HG03159 (cell line): Measurements from ENCODE around the gene SEPTIN12.
"Not testable (repeated sequence)": the region's sequence is repeated elsewhere in the genome, so short reads cannot be mapped to it uniquely, and the experiment has no call there.

Experiments used
- ATAC-seq: cut with Tn5 transposase; IDR thresholded peaks from one replicate; pipeline ENCODE4 v1.9.1; 2021; ENCODE audit warnings: mild to moderate bottlenecking, moderate library complexity; ENCODE audit not compliant: unreplicated experiment

Gene SEPTIN12

GRCh38 chr16:4760221-4760910, 27.8 kb downstream of the SEPTIN12 start:
- ATAC-seq = no peak

DNA sequence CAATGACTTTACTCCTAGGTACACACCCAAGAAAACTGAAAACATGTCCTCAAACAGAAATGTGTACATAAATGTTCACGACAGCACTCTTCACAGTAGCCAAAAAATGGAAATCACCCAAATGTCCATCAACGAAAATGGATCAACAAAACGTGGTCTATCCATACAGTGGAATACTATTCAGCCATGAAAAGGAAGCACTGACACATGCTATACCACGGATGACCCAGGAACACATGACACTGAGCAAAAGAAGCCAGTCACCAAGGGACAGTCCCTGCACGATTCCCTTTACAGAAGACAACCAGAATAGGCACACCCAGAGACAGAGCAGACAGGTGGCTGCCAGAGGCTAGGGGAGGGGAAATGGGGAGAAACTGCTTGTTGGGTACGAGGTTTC, 32.5 kb downstream of the SEPTIN12 start:
- ATAC-seq = no peak

- no peak for ATAC-seq
Measured at GRCh38 chr16:4754865-4755264, 33.3 kb downstream of the SEPTIN12 start.

DNA sequence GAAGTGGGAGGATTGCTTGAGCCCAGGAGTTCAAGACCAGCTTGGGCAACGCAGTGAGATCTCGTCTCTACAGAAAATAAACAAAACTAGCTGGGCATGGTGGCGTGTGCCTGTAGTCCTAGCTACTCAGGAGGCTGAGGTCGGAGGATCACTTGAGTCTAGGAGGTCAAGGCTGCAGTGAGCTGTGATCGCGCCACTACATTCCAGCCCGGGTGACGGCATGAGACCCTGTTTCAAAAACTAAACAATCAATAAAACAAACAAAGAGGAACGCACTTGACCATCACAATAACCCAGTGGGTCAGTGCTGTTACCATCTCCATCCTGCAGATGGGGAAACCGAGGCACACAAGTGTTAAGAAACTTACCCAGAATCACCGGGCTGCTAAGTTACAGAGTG, 34.9 kb downstream of the SEPTIN12 start:
- ATAC-seq = no peak

- ATAC-seq = no peak
Measured at GRCh38 chr16:4752351-4753100, 35.6 kb downstream of the SEPTIN12 start.

- no peak for ATAC-seq
Measured at GRCh38 chr16:4750896-4751295, 37.2 kb downstream of the SEPTIN12 start.

- no peak for ATAC-seq
Measured at GRCh38 chr16:4749700-4750257, 38.4 kb downstream of the SEPTIN12 start.

DNA sequence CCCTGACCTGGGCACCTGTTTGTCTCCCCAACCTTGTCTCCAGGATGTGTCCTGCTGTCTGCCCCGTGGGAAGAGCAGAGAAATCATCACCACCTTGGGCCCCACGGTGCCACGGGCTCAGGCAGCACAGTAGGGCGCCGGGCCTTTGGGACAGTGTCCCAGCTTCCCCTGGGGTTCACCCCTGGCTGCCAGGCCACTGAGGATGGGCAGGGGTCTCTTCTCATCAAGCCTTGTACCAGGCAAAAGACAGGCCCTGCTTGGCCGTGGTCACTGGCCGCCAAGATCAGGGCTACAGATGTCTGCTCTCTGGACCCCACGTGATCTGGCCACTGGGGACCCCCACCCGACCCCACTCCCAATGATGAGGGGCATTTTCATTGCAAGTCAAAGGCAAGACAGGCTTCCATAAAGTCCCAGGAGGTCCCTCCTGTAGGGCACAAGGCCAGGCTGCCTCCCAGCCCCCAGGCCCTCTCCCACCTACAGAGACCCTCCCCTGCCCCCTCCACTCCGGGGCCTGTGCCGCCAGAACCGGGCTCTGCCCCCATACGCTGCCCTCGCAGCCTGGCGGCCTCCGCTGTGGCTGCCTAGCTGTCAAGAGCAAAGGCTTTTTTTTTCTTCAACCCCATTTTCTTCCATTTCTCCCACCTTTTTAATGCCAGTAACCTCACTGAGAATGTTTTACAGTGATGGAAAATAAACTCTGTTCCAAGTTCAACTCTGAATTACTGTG, 39.3 kb downstream of the SEPTIN12 start:
- no peak for ATAC-seq

DNA sequence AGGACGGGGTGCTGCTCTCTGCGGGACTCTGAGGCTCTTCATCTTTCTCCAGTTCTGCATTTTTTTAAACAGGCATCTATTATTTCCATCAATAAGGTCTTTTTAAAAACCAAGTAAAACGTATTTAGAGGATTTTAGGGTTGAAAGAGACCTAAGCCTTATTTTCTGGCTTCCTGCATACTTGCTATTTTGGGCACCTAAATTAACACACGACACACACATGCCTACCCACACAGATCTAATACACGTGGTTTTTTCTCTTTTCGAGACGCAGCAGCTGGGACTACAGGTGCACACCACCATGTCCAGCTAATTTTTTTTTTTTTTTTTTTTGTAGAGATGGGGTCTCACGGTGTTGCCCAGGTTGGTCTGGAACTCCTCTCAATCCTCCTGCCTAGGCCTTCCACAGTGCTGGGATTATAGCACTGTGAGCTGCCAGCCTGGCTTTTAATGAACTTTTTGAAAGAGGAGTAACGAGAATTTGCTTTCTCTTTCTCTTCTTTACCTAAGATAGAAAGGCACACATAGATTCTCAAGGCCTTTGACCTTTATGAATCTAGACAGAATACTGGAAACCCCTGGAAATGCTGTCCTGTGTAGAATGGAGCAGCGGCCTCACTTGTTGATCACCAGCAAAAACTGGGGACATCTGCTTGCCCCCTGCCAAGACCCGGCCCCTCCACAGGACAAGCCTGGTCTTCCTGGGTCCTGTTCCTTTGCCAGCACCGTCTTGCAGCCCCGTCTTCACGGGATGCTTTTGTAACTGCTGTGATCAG, 40.1 kb downstream of the SEPTIN12 start:
- ATAC-seq = no peak

DNA sequence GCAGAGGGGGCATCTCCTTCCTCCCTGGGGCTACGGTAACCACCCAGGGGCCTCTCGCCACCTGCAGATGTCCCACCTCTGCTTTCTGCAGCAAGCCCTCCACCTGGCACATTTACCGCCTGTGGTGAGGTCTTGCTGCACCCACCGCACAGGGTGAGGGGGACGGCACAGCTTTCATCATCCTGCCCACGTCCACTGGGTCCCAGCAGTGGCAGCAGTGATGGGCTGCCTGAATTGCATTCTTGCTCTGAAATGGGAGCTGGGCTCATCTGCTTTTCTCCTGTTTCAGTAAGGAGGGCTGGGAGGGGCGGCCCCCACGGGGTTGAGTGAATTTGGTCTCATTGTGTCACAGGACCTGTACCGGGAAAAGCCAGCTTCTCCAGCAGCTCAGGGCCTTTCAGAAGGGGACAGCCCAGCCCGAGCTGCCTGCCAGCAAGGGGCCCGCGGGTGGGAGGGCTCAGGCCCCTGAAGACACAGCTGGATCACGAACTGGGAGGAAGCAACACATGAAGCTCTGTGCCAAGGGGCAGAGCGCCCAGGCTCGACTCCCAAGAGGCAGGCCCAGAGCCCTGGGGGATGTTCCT, 41.1 kb downstream of the SEPTIN12 start:
- ATAC-seq = no peak

DNA sequence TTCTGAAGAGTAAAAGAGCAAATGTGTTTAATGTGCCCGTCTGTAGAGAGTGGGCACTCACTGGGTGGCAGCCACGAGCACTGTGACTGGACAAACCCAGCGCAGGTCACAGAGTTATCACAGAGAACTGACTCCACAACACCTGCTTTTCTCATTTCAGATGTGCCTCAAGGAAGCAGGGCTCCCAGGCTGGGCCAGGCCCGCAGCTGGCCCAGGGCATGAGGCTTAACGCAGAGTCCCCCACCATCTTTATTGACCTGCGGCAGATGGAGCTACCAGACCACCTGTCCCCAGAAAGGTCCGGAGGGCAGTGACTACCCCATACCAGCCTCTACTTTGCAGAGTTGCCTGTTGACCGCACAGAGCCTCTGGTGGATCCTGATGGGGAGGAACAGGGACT, 41.9 kb downstream of the SEPTIN12 start:
- ATAC-seq = no peak

DNA sequence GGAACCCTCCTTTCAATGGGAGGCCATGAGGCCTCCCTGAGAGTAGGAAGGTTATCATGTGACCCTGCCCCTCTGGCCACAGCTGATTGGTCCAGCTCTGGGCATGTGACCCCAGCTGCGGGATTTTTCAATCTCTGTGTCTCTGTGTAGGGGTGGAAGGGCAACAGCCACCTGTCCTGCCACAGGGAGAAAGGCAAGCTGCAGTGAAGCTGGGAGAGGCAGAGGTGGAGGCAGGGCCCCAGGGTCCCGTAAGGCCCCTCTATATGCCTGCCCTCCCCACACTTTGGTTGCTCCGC, 42.9 kb downstream of the SEPTIN12 start:
- ATAC-seq = no peak

DNA sequence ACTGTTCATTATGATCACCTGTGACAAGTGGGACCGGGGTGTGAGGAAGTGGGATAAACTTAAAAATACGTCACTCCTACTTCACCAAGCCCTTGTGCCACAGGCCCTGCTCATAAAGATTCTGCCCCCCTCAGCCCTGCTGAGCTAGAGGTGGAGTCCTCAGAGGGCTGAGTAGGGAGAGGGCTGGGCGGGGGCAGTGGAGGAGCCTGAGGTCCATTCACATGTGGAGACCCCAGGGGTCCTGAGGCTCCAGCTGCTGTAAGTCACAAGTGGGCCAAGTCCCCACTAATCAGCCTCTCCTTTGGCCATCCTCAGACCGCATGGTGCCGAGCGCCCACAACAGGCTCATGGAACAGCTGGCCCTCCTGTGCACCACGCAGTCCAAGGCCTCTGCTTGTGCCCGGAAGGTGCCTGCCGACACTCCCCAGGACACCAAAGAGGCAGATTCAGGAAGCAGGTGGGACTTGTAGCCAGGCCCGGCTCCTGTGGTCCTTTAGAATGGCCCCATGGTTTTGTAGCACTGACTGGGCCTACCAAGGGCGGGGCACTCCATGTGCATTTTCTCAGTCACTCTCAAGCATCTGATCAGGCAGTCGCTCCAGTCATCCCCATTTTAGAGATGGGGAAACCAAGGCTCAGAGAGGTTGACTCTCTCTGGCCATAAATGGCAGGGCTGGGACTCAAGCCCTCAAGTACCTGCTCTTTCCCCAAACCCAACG, 43.4 kb downstream of the SEPTIN12 start:
- no peak for ATAC-seq

DNA sequence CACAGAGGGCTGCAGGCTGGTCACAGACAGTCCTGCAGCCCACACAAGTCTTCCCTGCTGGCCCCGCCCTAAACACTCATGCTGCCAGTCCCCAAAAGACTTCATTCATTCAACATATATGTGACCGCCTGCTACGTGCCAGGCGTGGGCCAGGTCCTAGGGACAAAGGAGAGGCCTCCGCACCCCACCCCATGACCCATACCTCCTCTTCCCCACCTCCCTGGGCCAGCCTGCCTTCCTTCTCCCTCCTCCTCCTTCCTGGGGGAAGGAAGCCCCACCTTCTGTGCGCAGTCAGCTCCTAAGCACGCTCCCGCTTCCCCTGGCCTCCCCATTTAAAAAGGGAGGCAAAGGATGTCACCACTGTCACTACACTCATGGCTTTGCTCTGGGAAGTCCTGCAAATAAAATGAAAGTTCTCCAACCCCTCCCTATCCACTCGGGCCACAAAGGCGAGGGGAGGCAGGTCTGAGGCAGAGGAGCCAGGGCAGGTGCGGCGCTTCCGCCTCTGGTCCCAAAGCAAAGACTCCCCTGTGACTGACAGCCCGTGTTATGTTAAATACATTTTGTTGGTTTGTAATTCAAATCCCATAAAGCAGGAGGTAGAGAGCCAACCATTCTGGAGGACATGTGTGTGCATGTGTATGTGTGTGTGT, 44.8 kb downstream of the SEPTIN12 start:
- ATAC-seq = no peak

GRCh38 chr16:4738370-4738769, 49.8 kb downstream of the SEPTIN12 start:
- ATAC-seq = not testable (repeated sequence)

- no peak for ATAC-seq
Measured at GRCh38 chr16:4737545-4737944, 50.6 kb downstream of the SEPTIN12 start.

DNA sequence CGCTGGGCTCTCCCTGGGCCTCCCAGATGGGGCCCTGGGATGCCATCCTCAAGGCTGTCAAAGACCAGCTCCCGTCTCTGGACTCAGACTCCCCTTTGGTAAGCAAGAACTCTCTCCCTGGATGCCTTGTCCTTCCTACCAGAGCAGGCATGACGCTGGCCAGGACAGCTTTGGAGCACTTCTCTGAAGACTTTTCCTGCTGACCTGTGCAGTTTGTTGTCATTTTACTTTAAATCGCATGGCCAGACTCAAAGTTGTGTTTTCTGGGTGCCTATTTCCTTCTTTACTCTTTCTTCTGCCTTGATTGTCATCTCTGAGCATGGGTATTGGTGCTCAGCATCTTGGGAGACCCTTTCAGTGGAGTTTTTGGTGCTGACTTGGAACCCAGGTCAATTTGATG, 51.6 kb downstream of the SEPTIN12 start:
- no peak for ATAC-seq

DNA sequence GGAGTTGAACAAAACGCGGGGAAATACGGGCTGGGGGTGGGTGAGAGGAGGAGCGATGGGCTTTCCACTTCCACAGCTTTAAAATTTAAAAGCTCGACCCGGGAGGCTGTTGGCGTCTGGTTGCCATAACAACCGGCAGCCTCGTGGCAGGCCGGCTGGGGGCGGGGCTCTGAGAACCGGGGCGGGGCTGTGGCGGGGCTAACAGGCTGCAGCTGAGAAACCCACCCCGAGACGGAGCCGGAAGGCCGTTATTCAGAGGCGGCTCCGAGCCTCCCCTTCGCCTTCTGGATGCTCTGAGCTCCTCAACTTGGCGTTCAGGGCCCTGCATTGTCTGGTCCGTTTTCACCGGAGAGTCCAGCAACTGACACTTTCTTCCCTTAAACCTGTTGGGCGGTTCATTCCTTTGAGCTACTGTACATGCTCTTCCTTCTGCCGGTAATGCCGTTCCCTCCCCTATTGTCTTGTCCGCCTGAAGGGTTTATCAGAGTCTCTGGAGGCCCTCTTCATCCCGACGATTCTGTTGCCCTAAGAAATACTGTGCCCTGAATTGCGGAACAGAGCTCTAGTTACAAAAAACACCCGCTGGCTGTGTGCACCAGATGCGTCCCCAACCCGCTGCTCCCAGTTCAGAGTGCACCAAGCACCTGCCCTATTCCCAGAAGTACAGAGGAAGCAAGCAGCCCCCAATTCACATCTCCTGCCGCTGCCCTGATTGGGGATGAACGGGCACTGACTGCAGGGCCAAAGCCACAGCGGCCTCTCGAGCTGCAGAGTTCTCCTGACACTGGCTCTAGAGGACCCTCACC, 53.2 kb downstream of the SEPTIN12 start:
- peak; percentile 58 for ATAC-seq
